Stimulated activated CD4-positive, alpha-beta T cell treated with anti-CD3 and anti-CD28 coated beads, Interleukin-15, amount 100 ng/mL, for 24 hours (primary cell): ENCODE measurements around the gene NCKIPSD.

Experiments
- DNase-seq: peaks from one replicate; pipeline ENCODE4 v3.0.0-alpha.2; 2020

The NCKIPSD gene

GRCh38 chr3:48642605-48643004 lies 43.1 kb downstream of the NCKIPSD start:
- no peak for DNase-seq

- no peak for DNase-seq
Measured at GRCh38 chr3:48641396-48641795, 44.3 kb downstream of the NCKIPSD start.

GRCh38 chr3:48639944-48640606 lies 45.6 kb downstream of the NCKIPSD start:
- DNase-seq: no peak

- no peak for DNase-seq
Measured at GRCh38 chr3:48637305-48637704, 48.4 kb downstream of the NCKIPSD start.

- no peak for DNase-seq
Measured at GRCh38 chr3:48636149-48636655, 49.5 kb downstream of the NCKIPSD start.

- DNase-seq: peak; percentile 97
Measured at GRCh38 chr3:48635222-48636021, 50.3 kb downstream of the NCKIPSD start, which contains the start of gene SLC26A6. TSS of gene SLC26A6 (minus strand) at chr3:48635461. CDS start at chr3:48635393, 68 bp downstream.

GRCh38 chr3:48634661-48635221 lies 51.0 kb downstream of the NCKIPSD start:
- DNase-seq: peak; percentile 78

- DNase-seq: no peak
Measured at GRCh38 chr3:48633743-48634142, 52.0 kb downstream of the NCKIPSD start.

GRCh38 chr3:48633256-48633655 lies 52.5 kb downstream of the NCKIPSD start:
- no peak for DNase-seq

- no peak for DNase-seq
Measured at GRCh38 chr3:48631516-48632448, 53.9 kb downstream of the NCKIPSD start.

GRCh38 chr3:48630833-48631232 lies 54.9 kb downstream of the NCKIPSD start:
- DNase-seq: no peak

- no peak for DNase-seq
Measured at GRCh38 chr3:48630407-48630806, 55.3 kb downstream of the NCKIPSD start.

GRCh38 chr3:48629894-48630293 lies 55.8 kb downstream of the NCKIPSD start:
- no peak for DNase-seq

- no peak for DNase-seq
Measured at GRCh38 chr3:48628277-48629017, 57.3 kb downstream of the NCKIPSD start.

GRCh38 chr3:48625600-48625999 lies 60.1 kb downstream of the NCKIPSD start:
- DNase-seq: no peak

- DNase-seq: no peak
Measured at GRCh38 chr3:48624767-48625166, 60.9 kb downstream of the NCKIPSD start.

- no peak for DNase-seq
Measured at GRCh38 chr3:48623851-48624547, 61.7 kb downstream of the NCKIPSD start.
